Measurements from ENCODE around the gene CHD1L.
A peak's percentile ranks its signal among the peaks of the same experiment; 100 is the strongest.
"Not testable (repeated sequence)": the region's sequence is repeated elsewhere in the genome, so short reads cannot be mapped to it uniquely, and the experiment has no call there.

Gene CHD1L

GRCh38 chr1:147242449-147243227 is at the start of gene CHD1L:
CHD1L (plus strand) TSS chr1:147242684; CDS start chr1:147242704, 20 bp downstream.
- DNase-seq (ENCODE audit: low read depth in 4 of 4, low spot score in 1 of 4): peak; percentile 78 to 89 (median 86)

- DNase-seq (ENCODE audit: low read depth in 4 of 4, low spot score in 1 of 4): not testable (repeated sequence)
Observed at GRCh38 chr1:147197324-147197723, 45.2 kb upstream of the CHD1L start.

- no peak for DNase-seq (ENCODE audit: low read depth in 4 of 4, low spot score in 1 of 4)
Observed at GRCh38 chr1:147201276-147201675, 41.2 kb upstream of the CHD1L start.

GRCh38 chr1:147201786-147202185 is 40.7 kb upstream of the CHD1L start:
- no peak for DNase-seq (ENCODE audit: low read depth in 4 of 4, low spot score in 1 of 4)

GRCh38 chr1:147202576-147202975 is 39.9 kb upstream of the CHD1L start:
- no peak for DNase-seq (ENCODE audit: low read depth in 4 of 4, low spot score in 1 of 4)

- DNase-seq (ENCODE audit: low read depth in 4 of 4, low spot score in 1 of 4): no peak
Observed at GRCh38 chr1:147204080-147204479, 38.4 kb upstream of the CHD1L start.

GRCh38 chr1:147207192-147207591 is 35.3 kb upstream of the CHD1L start:
- no peak for DNase-seq (ENCODE audit: low read depth in 4 of 4, low spot score in 1 of 4)

- DNase-seq (ENCODE audit: low read depth in 4 of 4, low spot score in 1 of 4): no peak
Observed at GRCh38 chr1:147208619-147209018, 33.9 kb upstream of the CHD1L start.

GRCh38 chr1:147209825-147210821 is 32.4 kb upstream of the CHD1L start:
- no peak for DNase-seq (ENCODE audit: low read depth in 4 of 4, low spot score in 1 of 4)

- DNase-seq (ENCODE audit: low read depth in 4 of 4, low spot score in 1 of 4): no peak
Observed at GRCh38 chr1:147210987-147211386, 31.5 kb upstream of the CHD1L start.

- no peak for DNase-seq (ENCODE audit: low read depth in 4 of 4, low spot score in 1 of 4)
Observed at GRCh38 chr1:147211577-147211976, 30.9 kb upstream of the CHD1L start.

- DNase-seq (ENCODE audit: low read depth in 4 of 4, low spot score in 1 of 4): no peak
Observed at GRCh38 chr1:147213271-147213670, 29.2 kb upstream of the CHD1L start.

GRCh38 chr1:147214325-147214724 is 28.2 kb upstream of the CHD1L start:
- DNase-seq (ENCODE audit: low read depth in 4 of 4, low spot score in 1 of 4): no peak

- no peak for DNase-seq (ENCODE audit: low read depth in 4 of 4, low spot score in 1 of 4)
Observed at GRCh38 chr1:147214842-147215539, 27.5 kb upstream of the CHD1L start.

GRCh38 chr1:147215540-147215916 is 27.0 kb upstream of the CHD1L start:
- no peak for DNase-seq (ENCODE audit: low read depth in 4 of 4, low spot score in 1 of 4)

GRCh38 chr1:147216124-147216523 is 26.4 kb upstream of the CHD1L start:
- no peak for DNase-seq (ENCODE audit: low read depth in 4 of 4, low spot score in 1 of 4)

GRCh38 chr1:147217141-147217540 is 25.3 kb upstream of the CHD1L start:
- DNase-seq (ENCODE audit: low read depth in 4 of 4, low spot score in 1 of 4): no peak

GRCh38 chr1:147218606-147219005 is 23.9 kb upstream of the CHD1L start:
- DNase-seq (ENCODE audit: low read depth in 4 of 4, low spot score in 1 of 4): no peak

- no peak for DNase-seq (ENCODE audit: low read depth in 4 of 4, low spot score in 1 of 4)
Observed at GRCh38 chr1:147223740-147224615, 18.5 kb upstream of the CHD1L start.

GRCh38 chr1:147225193-147225730 is 17.2 kb upstream of the CHD1L start, which contains the start of gene FMO5:
FMO5 (minus strand) TSS chr1:147225339; CDS start chr1:147225029, 310 bp downstream.
- peak in 3 of 4 experiments; percentile 7 to 30 (median 10) for DNase-seq (ENCODE audit: low read depth in 4 of 4, low spot score in 1 of 4)

Measured in stimulated activated CD4-positive, alpha-beta T cell treated with anti-CD3 and anti-CD28 coated beads, Interleukin-1b, Interleukin-23, amount 100 ng/mL, for 24 hours (primary cell).